Esophagus muscularis mucosa (tissue), 4 donors: ENCODE data around the gene SH3D21. TPM values are rescaled to one million over a fixed set of nuclear protein-coding genes. Genes with fewer than 3 reads are reported as not detected.

Experiments used
- total RNA-seq, 4 donors: library from RNA; depleted of rRNA; stranded (reverse); fragments of >200 nt; gene quantifications; one replicate each; pipeline versions ENCODE4 v1.1.0 to v1.2.1, GENCODE V29; 2016

Gene SH3D21
- total RNA-seq, 4 donors from 2014 or later, result 0.26 to 2.0 (median 1.1) TPM

Other genes starting within 250 kb of the SH3D21 start
- gene TEKT2, start 222.3 kb upstream of the SH3D21 start, total RNA-seq, result under 1 TPM in 1 of 4 donors, not detected in 3; 0.83 TPM
- 10 to 100 TPM; 23.3 to 45.8 (median 40.8) TPM for gene ADPRS, start 217.5 kb upstream of the SH3D21 start, total RNA-seq
- gene COL8A2, start 181.1 kb upstream of the SH3D21 start, total RNA-seq, result 10 to 100 TPM; 20.7 to 57.4 (median 34.7) TPM
- 100 to 1,000 TPM in 3 of 4 donors, 10 to 100 TPM in 1; 97.9 to 164 (median 122) TPM for gene TRAPPC3, start 156.9 kb upstream of the SH3D21 start, total RNA-seq
- gene MAP7D1, start 150.2 kb upstream of the SH3D21 start, total RNA-seq, result 100 to 1,000 TPM; 162 to 263 (median 225) TPM
- gene THRAP3, start 81.9 kb upstream of the SH3D21 start, total RNA-seq, result 100 to 1,000 TPM in 2 of 4 donors, 10 to 100 TPM in 2; 90.3 to 116 (median 104) TPM
- gene EVA1B, start 17.3 kb downstream of the SH3D21 start, total RNA-seq, result 100 to 1,000 TPM in 2 of 4 donors, 10 to 100 TPM in 2; 45.1 to 129 (median 79.5) TPM
- 100 to 1,000 TPM in 1 of 4 donors, 10 to 100 TPM in 3; 67.7 to 103 (median 80.2) TPM for gene STK40, start 79.6 kb downstream of the SH3D21 start, total RNA-seq
- gene LSM10, start 91.5 kb downstream of the SH3D21 start, total RNA-seq, result 10 to 100 TPM; 42.2 to 64.5 (median 59.5) TPM
- gene OSCP1, start 144.1 kb downstream of the SH3D21 start, total RNA-seq, result 10 to 100 TPM in 2 of 4 donors, 1 to 10 TPM in 2; 8.2 to 10.8 (median 9.6) TPM
- gene MRPS15, start 158.0 kb downstream of the SH3D21 start, total RNA-seq, result 100 to 1,000 TPM in 1 of 4 donors, 10 to 100 TPM in 3; 64.8 to 109 (median 86.8) TPM
- 10 to 100 TPM in 1 of 4 donors, 1 to 10 TPM in 3; 5.9 to 32.5 (median 7.4) TPM for gene CSF3R, start 176.5 kb downstream of the SH3D21 start, total RNA-seq